Lower leg skin (tissue), 3 donors: Measurements from ENCODE around the gene PLD5.

Experiments
- POLR2A ChIP-seq, 2 donors: fragments of 450-650 bp; IDR thresholded peaks; one replicate each; pipeline ENCODE4 v1.6.1; 2016 to 2017; ENCODE audit warnings: antibody characterized with exemption in 2 of 2, mild to moderate bottlenecking in 1 of 2, moderate library complexity in 1 of 2
- TF ChIP-seq, protein P1 (sequence below), 3 donors: fragments of 450-650 bp; IDR thresholded peaks; one replicate each; pipeline ENCODE4 v1.5.1; 2016; ENCODE audit warnings: antibody characterized with exemption in 3 of 3, mild to moderate bottlenecking in 3 of 3, moderate library complexity in 2 of 3

DNA sequence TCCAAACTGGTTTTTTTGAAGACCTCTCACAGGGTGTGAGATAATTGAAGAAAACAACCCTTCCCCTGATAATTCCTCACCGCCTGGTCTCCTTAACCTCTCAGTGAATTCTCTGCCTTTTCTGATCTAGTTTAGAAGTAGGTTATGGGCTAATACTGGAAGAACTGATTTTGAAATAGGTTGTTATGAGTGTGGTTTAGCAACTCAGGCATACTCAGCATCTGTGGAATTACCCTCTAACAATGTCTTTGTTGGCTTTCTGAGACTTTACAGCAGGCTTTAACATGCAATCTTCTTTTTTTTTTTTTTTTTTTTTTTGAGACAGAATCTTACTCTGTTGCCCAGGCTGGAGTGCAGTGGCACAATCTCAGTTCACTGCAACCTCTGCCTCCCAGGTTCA lies 10.3 kb upstream of the PLD5 start:
- TF ChIP-seq, protein P1, sequence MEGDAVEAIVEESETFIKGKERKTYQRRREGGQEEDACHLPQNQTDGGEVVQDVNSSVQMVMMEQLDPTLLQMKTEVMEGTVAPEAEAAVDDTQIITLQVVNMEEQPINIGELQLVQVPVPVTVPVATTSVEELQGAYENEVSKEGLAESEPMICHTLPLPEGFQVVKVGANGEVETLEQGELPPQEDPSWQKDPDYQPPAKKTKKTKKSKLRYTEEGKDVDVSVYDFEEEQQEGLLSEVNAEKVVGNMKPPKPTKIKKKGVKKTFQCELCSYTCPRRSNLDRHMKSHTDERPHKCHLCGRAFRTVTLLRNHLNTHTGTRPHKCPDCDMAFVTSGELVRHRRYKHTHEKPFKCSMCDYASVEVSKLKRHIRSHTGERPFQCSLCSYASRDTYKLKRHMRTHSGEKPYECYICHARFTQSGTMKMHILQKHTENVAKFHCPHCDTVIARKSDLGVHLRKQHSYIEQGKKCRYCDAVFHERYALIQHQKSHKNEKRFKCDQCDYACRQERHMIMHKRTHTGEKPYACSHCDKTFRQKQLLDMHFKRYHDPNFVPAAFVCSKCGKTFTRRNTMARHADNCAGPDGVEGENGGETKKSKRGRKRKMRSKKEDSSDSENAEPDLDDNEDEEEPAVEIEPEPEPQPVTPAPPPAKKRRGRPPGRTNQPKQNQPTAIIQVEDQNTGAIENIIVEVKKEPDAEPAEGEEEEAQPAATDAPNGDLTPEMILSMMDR (IDR thresholded peaks at IDR 0.05) = no peak
- no peak for TF ChIP-seq POLR2A (IDR thresholded peaks at IDR 0.05)
